AG04450 (cell line): ENCODE data around the gene ANP32A. TPM values are rescaled to one million over a fixed set of nuclear protein-coding genes. Genes with fewer than 3 reads are reported as not detected.

Experiments used
- CTCF ChIA-PET: fragments of 300-600, 350-600 bp; formaldehyde crosslinking; extraction: SDS; loops from one replicate; lab custom pipeline; 2022; ENCODE audit warnings: antibody characterized with exemption, inconsistent platforms; lab: Charles Lee
- POLR2A ChIA-PET: fragments of 350-600 bp; formaldehyde crosslinking; extraction: SDS; loops from one replicate; lab custom pipeline; 2021; ENCODE audit warnings: antibody characterized with exemption, inconsistent platforms; lab: Yijun Ruan, JAX
- DNase-seq: peaks from one replicate; pipeline ENCODE4 v3.0.0-alpha.2; 2011; ENCODE audit warnings: low read depth, low spot score
- H3K27ac ChIP-seq: one replicate; pipeline ENCODE4 v1.5.1; 2012; ENCODE audit warnings: low read depth, low read length, control low read depth
- H3K27me3 ChIP-seq: one replicate; pipeline ENCODE4 v1.6.0; 2012; ENCODE audit warnings: low read length; ENCODE audit not compliant: control insufficient read depth, insufficient read depth
- H3K4me3 ChIP-seq: 2 replicates; pipeline ENCODE4 v1.5.1; 2011; ENCODE audit warnings: mild to moderate bottlenecking, low read depth, low read length, control low read depth
- H3K9me3 ChIP-seq: 2 replicates; pipeline ENCODE4 v1.5.1; 2012; ENCODE audit warnings: low read length; ENCODE audit not compliant: control insufficient read depth, insufficient read depth
- polyA plus RNA-seq: library from polyadenylated mRNA; depleted of rRNA; stranded (reverse); fragments of >200 nt; gene quantifications from 2 replicates; pipeline ENCODE4 v1.2.3, GENCODE V29; 2011
- TF ChIP-seq, protein P1 (sequence below): IDR thresholded peaks from 2 replicates; pipeline ENCODE4 v1.5.1; 2011; ENCODE audit warnings: low read depth, low read length, control low read depth, inconsistent platforms

ANP32A gene
- polyA plus RNA-seq, 1 experiment, result 69.4 TPM

- CTCF ChIA-PET, result interaction anchor here (0.6 kb wide), 1 partner anchor 9 kb away, joined by 3 read pairs; no protein-coding TSS in a partner anchor
- H3K4me3 ChIP-seq, result no peak overlapping the region
- TF ChIP-seq, protein P1, sequence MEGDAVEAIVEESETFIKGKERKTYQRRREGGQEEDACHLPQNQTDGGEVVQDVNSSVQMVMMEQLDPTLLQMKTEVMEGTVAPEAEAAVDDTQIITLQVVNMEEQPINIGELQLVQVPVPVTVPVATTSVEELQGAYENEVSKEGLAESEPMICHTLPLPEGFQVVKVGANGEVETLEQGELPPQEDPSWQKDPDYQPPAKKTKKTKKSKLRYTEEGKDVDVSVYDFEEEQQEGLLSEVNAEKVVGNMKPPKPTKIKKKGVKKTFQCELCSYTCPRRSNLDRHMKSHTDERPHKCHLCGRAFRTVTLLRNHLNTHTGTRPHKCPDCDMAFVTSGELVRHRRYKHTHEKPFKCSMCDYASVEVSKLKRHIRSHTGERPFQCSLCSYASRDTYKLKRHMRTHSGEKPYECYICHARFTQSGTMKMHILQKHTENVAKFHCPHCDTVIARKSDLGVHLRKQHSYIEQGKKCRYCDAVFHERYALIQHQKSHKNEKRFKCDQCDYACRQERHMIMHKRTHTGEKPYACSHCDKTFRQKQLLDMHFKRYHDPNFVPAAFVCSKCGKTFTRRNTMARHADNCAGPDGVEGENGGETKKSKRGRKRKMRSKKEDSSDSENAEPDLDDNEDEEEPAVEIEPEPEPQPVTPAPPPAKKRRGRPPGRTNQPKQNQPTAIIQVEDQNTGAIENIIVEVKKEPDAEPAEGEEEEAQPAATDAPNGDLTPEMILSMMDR, result no peak
- H3K27ac ChIP-seq, result no peak overlapping the region
- H3K27me3 ChIP-seq, result no peaks in the 10 kb centered on the region
- POLR2A ChIA-PET, result no interaction called here
- no peaks in the 10 kb centered on the region; the same call in 1 of the 2 replicates for H3K9me3 ChIP-seq
- DNase-seq, result no peak
These were observed 27.6 kb downstream of the ANP32A start for GRCh38 chr15:68792901-68793766.

- TF ChIP-seq, protein P1, result no peak
- H3K9me3 ChIP-seq, result no peaks in the 10 kb centered on the region; the same call in 1 of the 2 replicates
- H3K27ac ChIP-seq, result no peak overlapping the region
- DNase-seq, result no peak
- CTCF ChIA-PET, result no interaction called here
- POLR2A ChIA-PET, result no interaction called here
- no peaks in the 10 kb centered on the region for H3K27me3 ChIP-seq
- no peak overlapping the region for H3K4me3 ChIP-seq
These were observed 29.0 kb downstream of the ANP32A start for GRCh38 chr15:68791431-68792283.

GRCh38 chr15:68790910-68791309 is 29.8 kb downstream of the ANP32A start:
- no peak for DNase-seq
- Histone ChIP-seq H3K9me3 (no peaks in the 10 kb centered on the region; the same call in 1 of the 2 replicates), H3K4me3 (no peak overlapping the region), H3K27me3 (no peaks in the 10 kb centered on the region), H3K27ac (no peak overlapping the region)
- ChIA-PET CTCF (no interaction called here), POLR2A (no interaction called here)
- TF ChIP-seq, protein P1, result no peak

GRCh38 chr15:68790242-68790575 is 30.5 kb downstream of the ANP32A start:
- POLR2A ChIA-PET, result no interaction called here
- CTCF ChIA-PET, result no interaction called here
- no peaks in the 10 kb centered on the region for H3K27me3 ChIP-seq
- TF ChIP-seq, protein P1, result no peak
- H3K4me3 ChIP-seq, result no peak overlapping the region
- no peak for DNase-seq
- H3K9me3 ChIP-seq, result no peaks in the 10 kb centered on the region; the same call in 1 of the 2 replicates
- no peak overlapping the region for H3K27ac ChIP-seq
